ENCODE results near the gene BMP7.

DNA sequence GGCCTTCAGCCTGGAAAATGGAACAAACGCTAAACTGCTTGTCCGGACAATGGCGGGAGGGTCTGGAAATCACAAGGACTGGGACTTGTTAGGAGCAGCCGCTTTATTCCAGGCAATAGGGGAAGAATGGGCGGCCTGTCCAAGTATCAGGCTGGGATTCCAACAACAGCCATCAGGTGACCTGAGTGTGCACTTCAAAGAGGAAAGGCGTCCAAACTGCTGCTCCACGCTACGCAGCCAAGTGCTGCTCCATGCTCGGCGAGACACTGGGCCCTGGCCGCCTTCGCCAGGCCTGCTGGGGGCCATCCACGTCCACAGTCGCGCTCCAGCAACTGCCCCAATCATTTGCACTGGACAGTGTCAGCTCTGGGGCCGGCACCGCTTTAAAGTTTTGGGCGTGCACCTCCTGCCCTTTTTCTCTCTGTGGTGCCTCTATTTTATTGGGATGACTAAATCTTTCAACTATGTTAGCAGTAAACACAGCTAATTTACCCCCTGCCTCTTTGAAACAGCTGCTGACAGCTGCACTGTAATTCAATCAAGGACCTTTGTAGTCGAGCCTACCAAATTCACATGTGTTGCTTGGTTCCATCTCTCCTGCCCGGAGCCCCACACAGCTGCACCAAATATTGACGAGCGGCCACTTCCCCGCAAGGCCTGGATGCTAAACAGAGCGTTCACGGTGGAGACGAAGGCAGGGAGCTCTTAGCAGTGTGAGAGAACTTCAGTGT is 98.3 kb downstream of the BMP7 start:
- no peak for TF ChIP-seq ZNF37A (tag by site-specific recombination; IDR thresholded peaks at IDR 0.05)
- TF ChIP-seq ZNF677 (tag by site-specific recombination; IDR thresholded peaks at IDR 0.05) = no peak
- peak; percentile 95 for TF ChIP-seq GLIS1 (tag by site-specific recombination; IDR thresholded peaks at IDR 0.05)
- TF ChIP-seq ZNF416 (tag by site-specific recombination; IDR thresholded peaks at IDR 0.05) = no peak
- TF ChIP-seq, protein P1, sequence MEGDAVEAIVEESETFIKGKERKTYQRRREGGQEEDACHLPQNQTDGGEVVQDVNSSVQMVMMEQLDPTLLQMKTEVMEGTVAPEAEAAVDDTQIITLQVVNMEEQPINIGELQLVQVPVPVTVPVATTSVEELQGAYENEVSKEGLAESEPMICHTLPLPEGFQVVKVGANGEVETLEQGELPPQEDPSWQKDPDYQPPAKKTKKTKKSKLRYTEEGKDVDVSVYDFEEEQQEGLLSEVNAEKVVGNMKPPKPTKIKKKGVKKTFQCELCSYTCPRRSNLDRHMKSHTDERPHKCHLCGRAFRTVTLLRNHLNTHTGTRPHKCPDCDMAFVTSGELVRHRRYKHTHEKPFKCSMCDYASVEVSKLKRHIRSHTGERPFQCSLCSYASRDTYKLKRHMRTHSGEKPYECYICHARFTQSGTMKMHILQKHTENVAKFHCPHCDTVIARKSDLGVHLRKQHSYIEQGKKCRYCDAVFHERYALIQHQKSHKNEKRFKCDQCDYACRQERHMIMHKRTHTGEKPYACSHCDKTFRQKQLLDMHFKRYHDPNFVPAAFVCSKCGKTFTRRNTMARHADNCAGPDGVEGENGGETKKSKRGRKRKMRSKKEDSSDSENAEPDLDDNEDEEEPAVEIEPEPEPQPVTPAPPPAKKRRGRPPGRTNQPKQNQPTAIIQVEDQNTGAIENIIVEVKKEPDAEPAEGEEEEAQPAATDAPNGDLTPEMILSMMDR (tag by site-specific recombination; IDR thresholded peaks at IDR 0.05) = no peak
- 0 out of 2 replicates have a peak, but pooled peaks have one; percentile 23 for TF ChIP-seq SP2 (tag by site-specific recombination; IDR thresholded peaks at IDR 0.05)
- TF ChIP-seq ZNF792 (tag by site-specific recombination; IDR thresholded peaks at IDR 0.05) = no peak
- 0 out of 2 replicates have a peak, but pooled peaks have one; percentile 16 for TF ChIP-seq ZBTB17 (tag by site-specific recombination; IDR thresholded peaks at IDR 0.05)
